ENCODE data around the gene TANK.

DNA sequence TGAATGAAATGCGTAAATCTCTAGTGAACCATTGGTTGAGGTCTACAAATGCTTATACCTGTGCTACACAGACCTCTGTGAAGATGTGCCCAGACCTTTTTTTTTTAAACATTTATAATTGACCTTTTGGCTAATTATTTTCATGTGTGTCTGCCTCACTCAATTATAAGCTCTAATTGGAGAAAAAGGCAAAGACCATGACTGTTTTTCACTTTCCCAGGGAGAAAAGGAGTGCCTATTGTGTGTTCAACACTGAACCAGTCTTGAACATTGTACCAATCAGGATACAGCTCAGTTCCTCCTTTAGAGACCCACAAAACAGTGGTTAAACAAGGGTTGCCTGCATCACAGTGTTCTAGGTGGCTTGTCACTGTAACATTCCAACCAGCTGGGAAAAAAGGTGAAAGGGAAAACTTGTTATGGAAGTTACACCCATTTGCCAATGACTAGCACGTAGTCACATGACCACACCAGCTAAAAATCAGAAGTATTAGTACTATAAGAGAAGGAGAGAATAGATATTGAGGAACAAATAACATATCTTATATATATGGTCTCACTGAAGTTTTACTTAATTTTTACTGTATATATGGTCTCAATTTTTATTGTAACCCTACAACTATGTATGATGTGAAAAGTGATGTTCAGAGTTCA is 13.4 kb downstream of the TANK start:
- TF ChIP-seq GATA3 (IDR thresholded peaks at IDR 0.05; ENCODE audit: low read depth, low read length) (no peak), GATA2 (IDR thresholded peaks at IDR 0.05; ENCODE audit: low read depth, low read length) (no peak)

All from SH-SY5Y (cell line).